HG03108 (cell line): ENCODE data around the gene RASSF4.
A peak's percentile ranks its signal among the peaks of the same experiment; 100 is the strongest.

Experiments
- ATAC-seq: cut with Tn5 transposase; IDR thresholded peaks from one replicate; pipeline ENCODE4 v1.9.1; 2021; ENCODE audit warnings: moderate library complexity; ENCODE audit not compliant: unreplicated experiment

Gene RASSF4

DNA sequence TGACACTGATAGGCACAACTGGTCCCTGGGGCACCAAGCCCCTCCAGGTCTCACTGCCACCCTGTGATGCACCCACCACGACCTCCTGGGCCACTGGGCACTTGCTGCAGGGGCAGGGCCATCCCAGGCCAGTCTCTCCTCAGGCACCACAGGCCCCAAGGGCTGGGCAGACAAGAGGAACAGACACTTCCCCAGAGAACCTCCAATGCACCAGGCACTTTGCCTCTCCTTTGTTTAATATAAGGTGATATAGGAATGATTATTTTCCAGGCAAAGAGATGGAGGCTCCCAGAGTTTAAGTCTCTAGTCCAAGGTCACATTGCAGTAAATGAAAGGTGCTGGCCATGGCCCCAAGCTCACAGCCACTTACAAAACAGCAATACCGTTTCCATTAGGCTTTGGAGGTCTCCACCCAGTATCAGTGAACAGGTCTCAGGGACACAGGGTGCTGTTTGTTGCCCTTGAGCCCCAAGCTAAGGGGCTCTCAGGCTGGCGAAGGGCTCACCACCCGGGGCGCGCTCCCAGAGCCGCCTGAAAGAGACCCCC lies 14.6 kb downstream of the RASSF4 start:
- ATAC-seq: no peak

DNA sequence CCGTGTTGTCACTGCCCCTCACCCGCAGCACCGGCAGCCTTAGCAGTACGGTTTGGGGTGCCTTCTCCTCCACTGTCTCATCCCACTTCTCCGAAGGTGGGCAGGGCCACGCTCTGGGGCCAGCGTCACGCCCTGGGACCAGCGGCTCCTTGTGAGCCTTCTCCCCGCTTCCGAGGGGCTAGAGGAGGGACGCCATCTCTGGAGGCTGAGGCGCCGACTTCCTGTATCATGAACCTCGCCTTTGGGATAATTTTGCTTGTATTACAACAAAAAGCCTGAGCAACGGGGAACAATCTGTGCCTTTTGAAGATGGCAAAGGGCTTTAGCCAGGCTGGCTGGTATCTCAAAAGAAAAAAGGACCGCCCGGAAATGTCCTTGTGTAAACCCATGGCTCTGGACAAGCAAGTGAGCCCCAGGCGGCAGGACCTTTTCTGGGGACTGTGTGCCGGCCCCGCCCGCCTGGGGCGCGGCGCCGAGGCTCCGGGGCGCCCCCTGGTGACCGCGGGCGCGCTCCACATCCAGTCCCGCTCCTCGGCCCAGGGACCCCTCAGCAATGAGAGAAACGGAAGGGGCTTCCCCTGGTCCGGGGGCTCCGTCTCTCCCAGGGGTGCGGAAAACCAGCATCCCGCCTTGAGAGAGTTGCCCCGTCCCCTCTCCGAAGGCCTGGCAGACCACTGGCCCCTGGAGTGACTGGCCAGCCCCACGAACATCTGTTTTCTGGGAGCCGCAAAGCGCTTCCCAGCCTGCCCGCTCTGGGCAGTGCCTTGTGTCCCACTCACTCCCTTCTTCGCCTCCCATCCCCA lies 15.2 kb downstream of the RASSF4 start:
- ATAC-seq: peak; percentile 51

DNA sequence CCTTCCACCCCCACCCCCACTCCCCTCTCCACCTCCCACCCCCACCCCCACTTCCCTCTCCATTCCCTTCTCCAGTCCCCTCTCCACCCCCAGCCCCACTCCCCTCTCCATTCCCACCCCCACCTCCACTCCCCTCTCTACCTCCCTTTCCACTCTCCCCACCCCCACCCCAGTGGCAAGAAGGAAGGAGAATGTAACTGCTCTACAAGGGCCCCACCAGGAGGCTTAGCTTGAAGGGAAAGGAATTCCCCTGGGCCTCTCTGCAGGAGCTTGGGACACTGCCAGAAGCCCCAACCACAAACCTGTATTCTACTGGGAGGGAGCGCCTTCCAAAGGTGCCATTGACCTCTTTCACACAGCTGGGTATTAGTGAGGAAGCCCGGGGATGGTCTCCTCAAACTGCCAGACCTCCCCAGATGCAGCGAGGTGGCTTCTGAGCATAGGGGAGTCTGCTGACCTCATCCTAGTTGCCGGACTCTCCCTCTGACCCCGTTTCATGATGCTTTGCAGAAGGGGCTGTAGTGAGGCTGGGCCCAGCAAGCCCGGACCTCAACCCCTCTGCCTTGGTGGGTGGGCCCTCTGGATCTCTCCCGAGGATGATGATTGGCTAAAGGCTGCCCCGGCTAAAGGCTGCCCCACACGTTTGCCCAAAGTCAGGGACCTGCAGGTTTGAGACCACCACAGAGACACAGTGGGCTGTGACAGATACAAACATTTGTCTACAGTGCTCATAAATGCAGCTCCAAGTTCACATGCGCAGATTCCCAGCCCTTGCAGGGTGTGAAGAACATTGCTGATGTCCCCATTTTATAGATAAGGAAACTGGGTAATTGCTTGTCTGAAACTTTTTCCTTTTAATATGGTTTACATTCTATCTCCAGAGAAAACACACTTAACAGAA lies 16.1 kb downstream of the RASSF4 start:
- no peak for ATAC-seq

GRCh38 chr10:44976352-44977198 lies 17.0 kb downstream of the RASSF4 start:
- no peak for ATAC-seq

- no peak for ATAC-seq
Measured at GRCh38 chr10:44977287-44978212, 17.9 kb downstream of the RASSF4 start.

- no peak for ATAC-seq
Measured at GRCh38 chr10:44978213-44978569, 18.6 kb downstream of the RASSF4 start.

GRCh38 chr10:44978570-44979280 lies 19.1 kb downstream of the RASSF4 start, which contains the start of gene DEPP1:
DEPP1 (minus strand) TSS chr10:44978809; CDS start chr10:44978030, 779 bp downstream.
- no peak for ATAC-seq

GRCh38 chr10:44979281-44980191 lies 19.9 kb downstream of the RASSF4 start:
- no peak for ATAC-seq

GRCh38 chr10:44980309-44981171 lies 20.9 kb downstream of the RASSF4 start:
- ATAC-seq: no peak

DNA sequence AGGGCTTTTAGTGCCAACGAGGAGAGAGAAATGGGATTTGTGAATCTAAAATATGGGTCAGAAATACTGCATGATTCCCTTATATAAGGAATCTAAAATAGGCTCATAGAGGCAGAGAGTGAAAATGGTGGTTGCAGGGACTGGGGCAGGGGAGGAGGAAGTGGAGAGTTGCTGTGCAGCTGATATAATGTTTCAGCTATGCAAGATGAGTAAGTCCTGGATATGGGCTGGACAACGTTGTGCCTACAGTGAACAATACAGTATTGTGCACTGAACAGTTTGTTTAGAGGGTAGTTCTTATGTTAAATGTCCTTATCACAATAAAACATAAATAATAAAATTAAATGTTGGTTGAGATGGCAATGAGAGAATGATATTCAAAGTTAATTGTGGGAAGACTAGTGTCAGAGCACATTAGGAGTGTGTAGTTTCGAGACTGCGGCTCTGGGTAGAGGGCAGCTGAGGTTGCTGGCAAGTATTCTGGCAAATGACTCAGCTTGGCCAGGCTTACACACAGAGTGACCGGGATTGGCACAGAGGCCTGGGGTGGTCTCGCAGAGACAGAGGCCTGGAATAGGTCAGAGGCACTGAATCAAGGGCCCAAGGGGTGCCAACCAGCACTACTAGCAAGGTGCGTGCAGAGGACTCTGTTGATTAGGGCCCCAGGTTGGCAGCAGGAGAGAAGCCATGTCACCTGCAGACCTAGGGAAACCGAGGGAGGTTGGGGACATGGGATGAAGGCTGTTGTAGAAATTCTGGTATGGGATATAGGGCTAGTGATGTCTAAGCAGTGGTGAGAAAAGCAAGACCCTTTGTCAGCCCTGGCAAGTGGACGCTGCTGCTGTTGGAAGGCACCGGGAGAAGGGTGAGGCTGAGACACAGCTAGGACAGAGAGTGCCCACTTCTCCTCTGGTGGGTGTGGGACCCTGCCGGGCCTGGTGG lies 21.8 kb downstream of the RASSF4 start:
- ATAC-seq: no peak

DNA sequence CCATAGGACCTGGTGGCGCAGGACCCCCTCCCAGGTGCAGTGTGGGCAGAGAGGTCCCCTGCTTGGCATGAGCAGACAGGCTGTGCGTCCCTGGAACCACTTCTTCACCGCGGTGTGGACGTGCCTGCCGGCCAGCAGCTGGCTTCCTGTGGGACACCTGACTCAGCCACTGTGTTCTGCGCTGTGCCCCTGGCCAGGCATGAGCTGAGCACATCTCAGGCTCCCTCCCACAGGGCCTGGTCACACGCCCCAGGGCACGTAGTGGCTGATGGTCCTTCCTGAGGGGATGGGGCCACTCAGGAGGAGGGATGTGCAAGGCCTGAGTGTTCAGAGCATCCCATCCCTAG lies 22.5 kb downstream of the RASSF4 start:
- ATAC-seq: peak; percentile 41

DNA sequence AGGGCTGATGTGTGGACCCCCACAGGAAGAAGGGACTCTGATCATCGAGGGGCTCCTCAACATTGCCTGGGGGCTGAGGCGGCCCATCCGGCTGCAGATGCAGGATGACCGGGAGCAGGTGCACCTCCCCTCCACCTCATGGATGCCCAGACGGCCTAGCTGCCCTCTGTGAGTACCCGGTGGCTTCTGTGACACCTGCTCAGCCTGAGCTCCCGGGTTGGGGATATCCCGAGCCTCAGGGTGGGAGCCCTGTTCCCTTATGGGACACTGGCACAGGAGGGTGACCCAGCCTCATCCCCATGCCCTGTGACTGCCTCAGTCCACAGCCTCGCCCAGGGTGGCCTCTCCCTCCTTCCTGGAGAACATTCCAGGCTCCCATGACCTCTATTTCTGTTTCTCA lies 22.9 kb downstream of the RASSF4 start:
- ATAC-seq: no peak

- ATAC-seq: no peak
Measured at GRCh38 chr10:44983066-44983894, 23.7 kb downstream of the RASSF4 start.

GRCh38 chr10:44983895-44984278 lies 24.3 kb downstream of the RASSF4 start:
- ATAC-seq: no peak

GRCh38 chr10:44984671-44985101 lies 25.1 kb downstream of the RASSF4 start:
- ATAC-seq: no peak
